Lung (tissue), 12 donors: Measurements from ENCODE around the gene UBE4A. TPM values are rescaled to one million over a fixed set of nuclear protein-coding genes. Genes with fewer than 3 reads are reported as not detected.

Experiments
- ATAC-seq: fragments of 200-7000 bp; cut with Tn5 transposase; one replicate; pipeline ENCODE4 v1.9.1; 2020; ENCODE audit warnings: moderate number of reproducible peaks; ENCODE audit not compliant: insufficient read depth, low FRiP score
- DNase-seq, 3 donors: peaks; one replicate each; pipeline ENCODE4 v3.0.0-alpha.2; 2013 to 2017
- H3K27ac ChIP-seq, 2 donors: one replicate each; pipeline ENCODE4 v1.5.1; 2013; ENCODE audit warnings: mild to moderate bottlenecking in 2 of 2, moderate library complexity in 2 of 2, control low read depth in 1 of 2, inconsistent platforms in 1 of 2, low read depth in 1 of 2, low read length in 1 of 2
- H3K27me3 ChIP-seq, 3 donors: one replicate each; pipeline ENCODE4 v1.5.1; 2013; ENCODE audit warnings: low read length in 2 of 3; ENCODE audit not compliant: control insufficient read depth in 3 of 3, insufficient read depth in 3 of 3
- H3K36me3 ChIP-seq, 4 donors: one replicate each; pipeline ENCODE4 v1.5.1; 2013; ENCODE audit warnings: low read length in 4 of 4, mild to moderate bottlenecking in 1 of 4, moderate library complexity in 1 of 4; ENCODE audit not compliant: control insufficient read depth in 4 of 4, insufficient read depth in 4 of 4
- H3K4me1 ChIP-seq, 5 donors: one replicate each; pipeline ENCODE4 v1.5.1; 2013; ENCODE audit warnings: low read length in 5 of 5, mild to moderate bottlenecking in 2 of 5, moderate library complexity in 1 of 5; ENCODE audit not compliant: control insufficient read depth in 5 of 5, insufficient read depth in 5 of 5
- H3K4me3 ChIP-seq: one replicate; pipeline ENCODE4 v1.5.1; 2013; ENCODE audit warnings: mild to moderate bottlenecking, control low read depth, moderate library complexity
- H3K9ac ChIP-seq, 2 donors: one replicate each; pipeline ENCODE4 v1.5.1; 2013; ENCODE audit warnings: low read length in 2 of 2, control low read depth in 1 of 2; ENCODE audit not compliant: insufficient read depth in 1 of 2
- H3K9me3 ChIP-seq, 4 donors: one replicate each; pipeline ENCODE4 v1.5.1; 2013; ENCODE audit warnings: low read length in 3 of 4, mild to moderate bottlenecking in 1 of 4, moderate library complexity in 1 of 4; ENCODE audit not compliant: control insufficient read depth in 4 of 4, insufficient read depth in 3 of 4
- CTCF ChIP-seq: IDR thresholded peaks from 2 replicates; pipeline ENCODE4 v1.5.1; 2012; ENCODE audit warnings: mild to moderate bottlenecking; ENCODE audit errors: control extremely low read depth, extremely low read depth
- WGBS, 2 donors: extraction: QIAGEN DNeasy Blood & Tissue Kit; methylation state at CpG; one replicate each; pipeline ENCODE4 v1.1.7; 2013; 5-methylcytosine and 5-hydroxymethylcytosine counted together
- polyA plus RNA-seq, 2 donors: library from polyadenylated mRNA; stranded (reverse); fragments of 200-250 nt; gene quantifications; one replicate each; pipeline ENCODE4 v1.2.1, GENCODE V29; 2013
- total RNA-seq, 2 donors: library from RNA; depleted of rRNA in 1 of 2; stranded (reverse); fragments of >200 nt in 1 of 2; gene quantifications; one replicate each; pipeline ENCODE4 v1.2.1, GENCODE V29; 2014 to 2021
- donor health status: control.
- donor health status: control.
- donor health status: Bipolar disorder and iron deficiency.
- donor health status: healthy.
- donor health status: DM: yes; HTN: yes; CAD: no.

Gene UBE4A
- total and polyA plus RNA-seq, 4 donors, result 14.9 to 53.2 (median 27.8) TPM

- H3K27ac ChIP-seq, result peak overlapping the region in 1 of 2 donors; percentile 75
- H3K9ac ChIP-seq, result peak overlapping the region; percentile 67 to 76
- TF ChIP-seq CTCF, result no peak
- H3K36me3 ChIP-seq, result peaks cover 0 to 3% (median 0%) of the 10 kb centered on the region in 4 donors
- no peaks in the 10 kb centered on the region for H3K27me3 ChIP-seq
- peak overlapping the region; percentile 89 for H3K4me3 ChIP-seq
- ATAC-seq, result no peak
- no peaks in the 10 kb centered on the region for H3K9me3 ChIP-seq
- H3K4me1 ChIP-seq, result peaks cover 11 to 44% (median 13%) of the 10 kb centered on the region in 5 donors
- peak; percentile 82 to 92 (median 91) for DNase-seq
- 0 to 1% methylated on average over 14 of the region's 14 CpGs for WGBS, 2 donors
These were observed 79.0 kb downstream of the UBE4A start for GRCh38 chr11:118438314-118438931.

- Histone ChIP-seq H3K9ac (no peak overlapping the region), H3K27ac (no peak overlapping the region), H3K27me3 (no peaks in the 10 kb centered on the region), H3K36me3 (peaks cover 0 to 3% (median 0%) of the 10 kb centered on the region in 4 donors), H3K4me3 (no peak overlapping the region), H3K9me3 (no peaks in the 10 kb centered on the region), H3K4me1 (peaks cover 8 to 36% (median 13%) of the 10 kb centered on the region in 5 donors)
- no peak for TF ChIP-seq CTCF
- ATAC-seq (no peak), DNase-seq (no peak)
These were observed 80.2 kb downstream of the UBE4A start for GRCh38 chr11:118439646-118440045.

- H3K9me3 ChIP-seq, result no peaks in the 10 kb centered on the region
- H3K4me3 ChIP-seq, result no peak overlapping the region
- ATAC-seq, result no peak
- H3K4me1 ChIP-seq, result peaks cover 5 to 32% (median 13%) of the 10 kb centered on the region in 5 donors
- WGBS, 2 donors, result 51 to 59% methylated on average over 3 of the region's 3 CpGs
- no peaks in the 10 kb centered on the region for H3K27me3 ChIP-seq
- no peak overlapping the region for H3K9ac ChIP-seq
- H3K27ac ChIP-seq, result no peak overlapping the region
- no peak for DNase-seq
- H3K36me3 ChIP-seq, result peaks cover 0 to 3% (median 0%) of the 10 kb centered on the region in 4 donors
- TF ChIP-seq CTCF, result no peak
These were observed 82.4 kb downstream of the UBE4A start for GRCh38 chr11:118441770-118442275.
